GM19035 (cell line): ENCODE results near the gene SMIM14.
"Not testable (repeated sequence)": the region's sequence is repeated elsewhere in the genome, so short reads cannot be mapped to it uniquely, and the experiment has no call there.

Experiments used
- ATAC-seq: cut with Tn5 transposase; IDR thresholded peaks from one replicate; pipeline ENCODE4 v1.9.1; 2021; ENCODE audit not compliant: unreplicated experiment

The SMIM14 gene

GRCh38 chr4:39504538-39504937 lies 134.1 kb downstream of the SMIM14 start:
- no peak for ATAC-seq

- ATAC-seq: not testable (repeated sequence)
These were observed 136.0 kb downstream of the SMIM14 start for GRCh38 chr4:39502664-39503035.

GRCh38 chr4:39502019-39502663 lies 136.5 kb downstream of the SMIM14 start:
- no peak for ATAC-seq

GRCh38 chr4:39498727-39499020 lies 140.0 kb downstream of the SMIM14 start:
- no peak for ATAC-seq

GRCh38 chr4:39497909-39498726 lies 140.5 kb downstream of the SMIM14 start:
- no peak for ATAC-seq
